ENCODE results near the gene RALGAPA2. TPM values are rescaled to one million over a fixed set of nuclear protein-coding genes. Genes with fewer than 3 reads are reported as not detected.

RALGAPA2 gene
- total and polyA plus RNA-seq, 2 donors = 15.3 to 41.6 TPM

DNA sequence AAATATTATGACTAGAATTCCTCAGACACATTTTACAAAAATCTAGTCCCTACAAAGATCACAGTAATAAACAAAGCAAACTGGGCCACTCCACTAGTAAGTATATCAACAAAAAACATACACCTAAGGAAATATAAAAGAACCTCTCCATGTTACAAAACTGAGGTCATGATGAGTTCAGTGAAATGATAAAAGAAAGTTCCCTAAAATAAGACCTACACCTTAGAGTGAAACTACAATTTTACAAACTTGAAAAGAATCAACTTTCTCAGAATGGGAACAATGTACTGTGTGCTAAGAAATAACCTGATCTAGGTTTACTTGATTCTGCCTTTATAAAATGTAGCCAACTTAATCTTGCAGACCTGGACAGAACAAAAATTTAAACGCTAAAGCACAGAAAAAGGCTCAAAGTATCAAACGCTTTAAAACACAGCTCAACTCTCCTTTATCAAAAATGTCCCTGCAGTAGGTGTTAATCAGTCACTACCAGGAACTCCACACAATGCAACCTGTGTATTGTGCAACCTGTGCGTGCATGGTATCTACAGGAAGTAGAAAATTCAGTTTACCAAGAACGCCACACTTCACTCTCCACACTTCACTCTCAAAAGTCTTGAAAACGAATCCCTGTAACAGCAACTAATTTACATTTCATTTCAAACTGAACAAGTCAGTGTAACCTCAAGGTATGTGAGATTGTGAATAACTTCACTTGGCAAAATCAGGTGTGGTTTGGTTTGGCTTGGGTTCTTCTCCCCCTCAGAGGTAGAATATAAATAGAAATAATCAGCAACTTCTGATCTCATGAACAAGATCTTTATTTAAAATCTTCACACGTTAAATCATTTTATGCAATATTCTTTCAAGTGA lies 1.8 kb downstream of the RALGAPA2 start:
- Histone ChIP-seq H3K36me3 (ENCODE audit: insufficient read depth) (no peaks in the 10 kb centered on the region), H3K4me1 (ENCODE audit: insufficient read depth) (no peaks in the 10 kb centered on the region), H3K4me3 (ENCODE audit: low read depth, low read length) (no peak overlapping the region), H3K27ac (ENCODE audit: low read depth) (no peak overlapping the region)
- whole genome bisulfite sequencing = 59% methylated on average over 6 of the region's 6 CpGs
- DNase-seq (ENCODE audit: extremely low spot score) = no peak

DNA sequence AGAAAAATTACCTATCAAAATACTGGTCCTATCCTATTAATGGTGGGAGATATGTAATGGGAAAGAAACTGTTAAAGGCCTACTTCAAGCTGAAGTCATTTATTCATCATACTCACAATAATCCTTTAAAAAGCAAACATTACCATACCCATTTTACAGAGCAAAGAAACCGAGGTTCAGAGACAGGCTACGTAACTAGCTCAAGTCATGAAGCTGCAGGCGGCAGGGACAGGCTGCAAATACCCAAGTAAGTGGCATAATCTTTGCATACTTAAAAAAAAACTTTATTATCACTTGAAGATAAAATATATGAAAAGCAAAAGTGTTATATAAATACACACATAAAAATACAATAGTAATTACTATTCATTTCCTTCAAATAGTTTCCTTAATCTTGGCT lies 2.6 kb downstream of the RALGAPA2 start:
- 89% methylated on average over 3 of the region's 3 CpGs for WGBS
- no peaks in the 10 kb centered on the region for H3K4me1 ChIP-seq (ENCODE audit: insufficient read depth)
- H3K36me3 ChIP-seq (ENCODE audit: insufficient read depth) = no peaks in the 10 kb centered on the region
- no peak overlapping the region for H3K4me3 ChIP-seq (ENCODE audit: low read depth, low read length)
- no peak overlapping the region for H3K27ac ChIP-seq (ENCODE audit: low read depth)
- no peak for DNase-seq (ENCODE audit: extremely low spot score)

- Histone ChIP-seq H3K4me3 (ENCODE audit: low read depth, low read length) (no peak overlapping the region), H3K27ac (ENCODE audit: low read depth) (no peak overlapping the region), H3K36me3 (ENCODE audit: insufficient read depth) (no peaks in the 10 kb centered on the region), H3K4me1 (ENCODE audit: insufficient read depth) (no peaks in the 10 kb centered on the region)
- no peak for DNase-seq (ENCODE audit: extremely low spot score)
- WGBS = 50% methylated on average over 6 of the region's 6 CpGs
Measured at GRCh38 chr20:20706285-20706684, 6.2 kb downstream of the RALGAPA2 start.

DNA sequence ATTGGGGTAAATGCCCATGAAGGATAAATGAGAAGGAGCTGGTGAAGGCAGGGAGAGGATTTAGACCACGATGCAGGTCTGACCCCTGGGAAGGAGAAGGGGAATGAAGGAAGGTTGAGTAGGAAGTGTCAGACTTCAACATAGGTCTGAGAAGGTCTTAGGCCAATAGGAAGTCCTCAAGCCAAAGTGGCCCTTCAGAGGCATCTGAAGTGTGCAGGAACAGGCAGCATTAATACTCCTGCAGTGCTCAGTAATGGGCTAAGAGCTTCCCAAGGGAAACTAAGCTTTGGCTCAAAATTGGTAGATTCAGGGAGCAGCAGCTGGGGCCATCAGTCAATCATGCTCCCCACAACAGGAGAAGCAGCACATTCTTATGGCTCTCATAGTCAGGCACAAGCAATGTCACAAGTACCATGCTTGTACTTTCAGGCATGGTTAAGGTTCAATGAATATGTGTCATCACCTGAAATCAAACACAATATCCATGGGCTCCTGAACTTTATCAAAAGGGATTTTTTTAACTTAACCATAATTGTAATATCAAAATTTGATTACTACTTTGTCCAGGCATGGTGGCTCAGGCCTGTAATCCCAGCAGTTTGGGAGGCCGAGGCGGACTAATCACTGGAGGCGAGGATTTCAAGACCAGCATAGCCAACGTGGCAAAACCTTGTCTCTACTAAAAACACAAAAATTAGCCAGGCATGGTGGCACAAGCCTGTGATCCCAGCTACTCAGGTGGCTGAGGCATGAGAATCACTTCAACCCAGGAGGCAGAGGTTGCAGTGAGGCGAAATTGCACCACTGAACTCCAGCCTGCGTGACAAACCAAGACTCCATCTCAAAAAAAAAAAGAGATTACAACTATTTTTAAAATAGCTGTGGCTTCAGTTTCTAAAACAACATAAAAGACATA lies 9.9 kb downstream of the RALGAPA2 start:
- H3K4me1 ChIP-seq (ENCODE audit: insufficient read depth) = no peaks in the 10 kb centered on the region
- H3K4me3 ChIP-seq (ENCODE audit: low read depth, low read length) = no peak overlapping the region
- no peak for DNase-seq (ENCODE audit: extremely low spot score)
- no peak overlapping the region for H3K27ac ChIP-seq (ENCODE audit: low read depth)
- H3K36me3 ChIP-seq (ENCODE audit: insufficient read depth) = no peaks in the 10 kb centered on the region
- WGBS = 95% methylated on average over 7 of the region's 7 CpGs

DNA sequence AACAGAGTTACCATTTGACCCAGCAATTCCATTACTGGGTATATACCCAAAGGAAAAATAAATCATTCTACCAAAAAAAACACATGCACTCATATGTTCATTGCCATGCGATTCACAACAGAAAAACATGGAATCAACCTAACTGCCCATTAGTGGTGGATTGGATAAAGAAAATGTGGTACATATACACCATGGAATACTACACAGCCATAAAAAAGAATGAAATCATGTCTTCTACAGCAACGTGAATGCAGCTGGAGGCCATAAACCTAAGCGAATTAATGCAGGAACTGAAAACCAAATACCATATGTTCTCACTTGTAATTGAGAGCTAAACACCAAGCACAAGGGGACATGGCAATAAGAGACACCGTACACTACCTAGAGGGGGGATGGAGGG lies 12.5 kb downstream of the RALGAPA2 start:
- Histone ChIP-seq H3K4me1 (ENCODE audit: insufficient read depth) (no peaks in the 10 kb centered on the region), H3K36me3 (ENCODE audit: insufficient read depth) (no peaks in the 10 kb centered on the region), H3K27ac (ENCODE audit: low read depth) (no peak overlapping the region), H3K4me3 (ENCODE audit: low read depth, low read length) (no peak overlapping the region)
- no peak for DNase-seq (ENCODE audit: extremely low spot score)
- WGBS = 94% methylated on average over 4 of the region's 4 CpGs

GRCh38 chr20:20699144-20699543 lies 13.3 kb downstream of the RALGAPA2 start:
- Histone ChIP-seq H3K36me3 (ENCODE audit: insufficient read depth) (no peaks in the 10 kb centered on the region), H3K4me1 (ENCODE audit: insufficient read depth) (no peaks in the 10 kb centered on the region), H3K27ac (ENCODE audit: low read depth) (no peak overlapping the region), H3K4me3 (ENCODE audit: low read depth, low read length) (no peak overlapping the region)
- WGBS = 69% methylated on average over 3 of the region's 3 CpGs
- DNase-seq (ENCODE audit: extremely low spot score) = no peak

GRCh38 chr20:20697325-20697845 lies 15.1 kb downstream of the RALGAPA2 start:
- Histone ChIP-seq H3K27ac (ENCODE audit: low read depth) (no peak overlapping the region), H3K4me3 (ENCODE audit: low read depth, low read length) (no peak overlapping the region), H3K36me3 (ENCODE audit: insufficient read depth) (no peaks in the 10 kb centered on the region), H3K4me1 (ENCODE audit: insufficient read depth) (no peaks in the 10 kb centered on the region)
- WGBS = 91% methylated on average over 4 of the region's 4 CpGs
- no peak for DNase-seq (ENCODE audit: extremely low spot score)

DNA sequence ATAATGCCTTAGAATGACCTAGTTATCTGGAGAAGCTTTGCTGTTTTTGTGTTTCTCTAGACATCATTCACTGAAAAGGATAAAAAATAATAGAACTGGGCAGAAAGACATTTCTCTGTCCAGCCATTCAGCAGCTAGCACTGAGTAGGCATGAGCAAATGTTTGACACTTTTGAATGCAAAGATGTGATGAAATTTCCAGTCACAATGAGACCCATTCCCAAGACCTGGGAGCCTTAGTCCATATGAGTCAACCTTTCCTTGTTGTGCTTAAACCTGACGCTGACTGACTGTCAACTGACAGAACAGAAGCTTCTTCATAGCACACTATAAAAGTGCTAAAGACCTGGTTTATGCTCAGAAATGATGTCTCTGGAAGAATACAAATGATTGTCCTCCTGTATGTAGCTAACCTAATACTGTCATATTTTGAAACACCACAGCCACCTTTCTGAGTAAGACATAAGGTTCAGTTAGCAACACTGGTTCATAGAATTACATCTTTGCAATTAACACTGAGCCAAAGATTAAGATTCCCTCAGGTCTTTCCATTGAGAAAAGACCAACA lies 17.1 kb downstream of the RALGAPA2 start:
- DNase-seq (ENCODE audit: extremely low spot score) = no peak
- Histone ChIP-seq H3K36me3 (ENCODE audit: insufficient read depth) (no peaks in the 10 kb centered on the region), H3K4me3 (ENCODE audit: low read depth, low read length) (no peak overlapping the region), H3K4me1 (ENCODE audit: insufficient read depth) (no peaks in the 10 kb centered on the region), H3K27ac (ENCODE audit: low read depth) (no peak overlapping the region)
- 88% methylated on average over 1 of the region's 1 CpG for WGBS

GRCh38 chr20:20694591-20694990 lies 17.9 kb downstream of the RALGAPA2 start:
- no peak overlapping the region for H3K4me3 ChIP-seq (ENCODE audit: low read depth, low read length)
- no peak overlapping the region for H3K27ac ChIP-seq (ENCODE audit: low read depth)
- H3K4me1 ChIP-seq (ENCODE audit: insufficient read depth) = no peaks in the 10 kb centered on the region
- DNase-seq (ENCODE audit: extremely low spot score) = no peak
- no peaks in the 10 kb centered on the region for H3K36me3 ChIP-seq (ENCODE audit: insufficient read depth)
- 87% methylated on average over 4 of the region's 4 CpGs for WGBS

GRCh38 chr20:20692587-20692986 lies 19.9 kb downstream of the RALGAPA2 start:
- Histone ChIP-seq H3K27ac (ENCODE audit: low read depth) (no peak overlapping the region), H3K4me3 (ENCODE audit: low read depth, low read length) (no peak overlapping the region), H3K4me1 (ENCODE audit: insufficient read depth) (no peaks in the 10 kb centered on the region), H3K36me3 (ENCODE audit: insufficient read depth) (no peaks in the 10 kb centered on the region)
- WGBS = 43% methylated on average over 1 of the region's 1 CpG
- DNase-seq (ENCODE audit: extremely low spot score) = no peak

- H3K27ac ChIP-seq (ENCODE audit: low read depth) = no peak overlapping the region
- no peaks in the 10 kb centered on the region for H3K4me1 ChIP-seq (ENCODE audit: insufficient read depth)
- no peak for DNase-seq (ENCODE audit: extremely low spot score)
- H3K36me3 ChIP-seq (ENCODE audit: insufficient read depth) = no peaks in the 10 kb centered on the region
- WGBS = 95% methylated on average over 4 of the region's 4 CpGs
- no peak overlapping the region for H3K4me3 ChIP-seq (ENCODE audit: low read depth, low read length)
Measured at GRCh38 chr20:20691477-20692235, 20.8 kb downstream of the RALGAPA2 start.

DNA sequence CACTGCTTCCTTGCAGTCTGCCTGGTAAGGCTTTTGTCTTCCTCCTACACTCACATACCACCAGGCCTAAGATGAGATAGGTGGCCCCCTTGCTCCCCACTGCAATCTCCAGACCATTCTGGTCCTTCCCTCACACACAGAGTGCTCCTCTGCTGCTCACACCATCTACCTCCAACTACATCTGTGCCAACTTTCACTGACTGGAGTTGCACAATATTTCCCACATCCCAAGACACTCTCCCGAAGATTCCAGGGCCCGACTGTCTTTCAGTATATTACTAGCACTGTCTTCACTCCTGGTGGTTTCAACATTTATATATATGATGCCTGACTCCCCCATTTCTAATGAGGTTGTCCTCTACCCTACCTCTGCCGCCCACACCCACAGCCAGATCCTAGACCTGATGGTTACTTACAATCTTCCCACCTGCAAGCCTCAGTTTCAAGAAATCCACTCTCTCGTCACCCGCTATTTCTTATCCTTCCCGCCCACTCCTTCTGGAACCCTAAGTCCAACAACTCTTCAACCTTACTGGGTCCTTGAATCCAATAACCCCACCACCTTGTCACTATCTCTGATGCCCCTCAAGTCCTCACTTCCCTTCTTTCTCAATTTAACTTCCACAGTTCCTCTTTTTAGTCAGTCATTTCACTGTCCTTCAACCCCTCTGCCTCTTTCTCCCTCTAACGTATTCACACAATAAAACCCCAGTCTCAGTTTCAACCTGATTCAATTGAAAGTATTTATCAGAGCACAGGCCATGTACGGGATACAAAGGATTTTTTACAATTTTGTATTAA lies 21.6 kb downstream of the RALGAPA2 start:
- H3K4me3 ChIP-seq (ENCODE audit: low read depth, low read length) = no peak overlapping the region
- 88% methylated on average over 8 of the region's 8 CpGs for WGBS
- DNase-seq (ENCODE audit: extremely low spot score) = no peak
- no peaks in the 10 kb centered on the region for H3K36me3 ChIP-seq (ENCODE audit: insufficient read depth)
- no peaks in the 10 kb centered on the region for H3K4me1 ChIP-seq (ENCODE audit: insufficient read depth)
- H3K27ac ChIP-seq (ENCODE audit: low read depth) = no peak overlapping the region

All from urinary bladder (tissue), 4 donors.